Nasal cavity respiratory epithelium epithelial cell of viscerocranial mucosa (primary cell): ENCODE results near the gene TCEAL4. TPM values are rescaled to one million over a fixed set of nuclear protein-coding genes. Genes with fewer than 3 reads are reported as not detected.

Source experiments
- total RNA-seq: library from RNA; depleted of rRNA; stranded (reverse); fragments of >200 nt; gene quantifications from 2 replicates; pipeline ENCODE4 v1.2.3, GENCODE V29; 2014

Gene TCEAL4
- 40.3 and 49.5 TPM in 2 replicates for total RNA-seq

GRCh38 chrX:103585411-103586313, at the start of gene TCEAL4:
TSS of gene TCEAL4 (plus strand) at chrX:103585515. CDS start at chrX:103586676, 1,161 bp downstream.

GRCh38 chrX:103607364-103608305, 22.3 kb downstream of the TCEAL4 start, which contains the start of gene TCEAL3:
TSS of gene TCEAL3 (plus strand) at chrX:103607963. CDS start at chrX:103609065, 1,102 bp downstream.

GRCh38 chrX:103628386-103629317, 43.3 kb downstream of the TCEAL4 start, which contains the start of gene TCEAL1:
TSS of gene TCEAL1 (plus strand) at chrX:103628975. CDS start at chrX:103629917, 942 bp downstream.

Other genes with a start within 250 kb of the TCEAL4 start
- 59.6 and 61.9 TPM in 2 replicates for gene TCEAL9, start 229.0 kb upstream of the TCEAL4 start, total RNA-seq
- 92.6 and 160 TPM in 2 replicates for gene BEX3, start 209.0 kb upstream of the TCEAL4 start, total RNA-seq
- under 0.01 and 0.21 TPM in 2 replicates for gene RAB40A, start 66.0 kb upstream of the TCEAL4 start, total RNA-seq
- gene TCEAL3, start 22.4 kb downstream of the TCEAL4 start, total RNA-seq = 4.7 and 5.5 TPM in 2 replicates
- gene TCEAL1, start 43.5 kb downstream of the TCEAL4 start, total RNA-seq = 11.5 and 12.0 TPM in 2 replicates
- 272 and 449 TPM in 2 replicates for gene MORF4L2, start 101.2 kb downstream of the TCEAL4 start, total RNA-seq
- gene TMEM31, start 125.4 kb downstream of the TCEAL4 start, total RNA-seq = not detected in 2 replicates
- gene PLP1, start 191.3 kb downstream of the TCEAL4 start, total RNA-seq = not detected in 2 replicates
- gene RAB9B, start 246.7 kb downstream of the TCEAL4 start, total RNA-seq = 0.07 TPM in 1 of 2 replicates, not detected in the other